Ovary (tissue), 9 donors: ENCODE results near the gene MUC21. TPM values are rescaled to one million over a fixed set of nuclear protein-coding genes. Genes with fewer than 3 reads are reported as not detected.
A peak's percentile ranks its signal among the peaks of the same experiment; 100 is the strongest.

Experiments
- DNase-seq, 5 donors: peaks; one replicate each; pipeline ENCODE4 v3.0.0-alpha.2; 2019 to 2020
- H3K27ac ChIP-seq, 2 donors: fragments of 200-600 bp; one replicate each; pipeline versions ENCODE4 v1.5.1 to v1.8.0; 2019 to 2022
- H3K27me3 ChIP-seq: fragments of 200-600 bp; one replicate; pipeline ENCODE4 v1.8.0; 2022
- H3K36me3 ChIP-seq: fragments of 200-600 bp; sonication (generic); one replicate; pipeline ENCODE4 v1.5.1; 2019
- H3K4me1 ChIP-seq: one replicate; pipeline ENCODE4 v1.8.1; 2013; ENCODE audit warnings: mild to moderate bottlenecking, moderate library complexity; ENCODE audit not compliant: insufficient read depth
- H3K4me3 ChIP-seq: fragments of 200-600 bp; sonication (generic); one replicate; pipeline ENCODE4 v1.5.1; 2017
- H3K9me3 ChIP-seq, 2 donors: fragments of 200-600 bp in 1 of 2; sonication (generic) in 1 of 2; one replicate each; pipeline versions ENCODE4 v1.5.1 to v1.8.1; 2013 to 2019; ENCODE audit warnings: mild to moderate bottlenecking in 1 of 2, moderate library complexity in 1 of 2
- CTCF ChIP-seq, 3 donors: fragments of 450-650 bp in 2 of 3; fragments of 200-600 bp in 1 of 3; IDR thresholded peaks; one replicate each; pipeline versions ENCODE4 v1.5.1 to v1.8.0; 2016 to 2022; ENCODE audit warnings: antibody characterized with exemption in 3 of 3, mild to moderate bottlenecking in 1 of 3
- EP300 ChIP-seq: sonication (generic); formaldehyde crosslinking; IDR thresholded peaks from one replicate; pipeline ENCODE4 v1.6.1; 2017; ENCODE audit warnings: antibody characterized with exemption
- POLR2A ChIP-seq: fragments of 450-650 bp; IDR thresholded peaks from one replicate; pipeline ENCODE4 v1.6.1; 2017; ENCODE audit warnings: antibody characterized with exemption, mild to moderate bottlenecking, moderate library complexity
- WGBS, 3 donors: extraction: QIAGEN DNeasy Blood & Tissue Kit in 1 of 3; methylation state at CpG; one replicate each; pipeline versions ENCODE4 v1.1.5 to v1.1.7; 2013 to 2017; 5-methylcytosine and 5-hydroxymethylcytosine counted together
- intact Hi-C, 4 donors: fragments of 100-400 bp; cut with DNase I; formaldehyde crosslinking; loops; one replicate each; pipeline versions ENCODE4 v1.11.0 to v1.15.1; 2022 to 2023
- polyA plus RNA-seq, 2 donors: library from polyadenylated mRNA; stranded (reverse); fragments of 200-250 nt in 1 of 2; fragments of 350-450 nt in 1 of 2; fragmentation: Illumina TruSeq in 1 of 2; extraction: RNeasy Lipid Tissue Mini Kit (QIAGEN cat#74804) in 1 of 2; gene quantifications; one replicate each; pipeline ENCODE4 v1.2.3, GENCODE V29; 2013 to 2014
- total RNA-seq, 7 donors: library from RNA; depleted of rRNA in 2 of 7; stranded (reverse); fragments of >200 nt in 2 of 7; fragmentation: NEBNext Ultra II Directional in 3 of 7; extraction: Animal tissue kit (Norgen Biotek cat#: 25700) in 3 of 7; gene quantifications; one replicate each; pipeline versions ENCODE4 v1.1.0 to v1.2.4, GENCODE V29; 2016 to 2023
- donor health status: DM: no; HTN: no; CAD: no; lungs with moderate emphysema.
- donor health status: DM: no; HTN: no; CAD: no.
- donor health status: Bipolar disorder and iron deficiency.
- donor health status: DM: yes; HTN: yes; CAD: no.
- donor health status: DM: no; HTN: no; CAD: no.
- donor health status: DM: yes; HTN: yes; CAD: no.

MUC21 gene
- total and polyA plus RNA-seq, 9 donors, result not detected

DNA sequence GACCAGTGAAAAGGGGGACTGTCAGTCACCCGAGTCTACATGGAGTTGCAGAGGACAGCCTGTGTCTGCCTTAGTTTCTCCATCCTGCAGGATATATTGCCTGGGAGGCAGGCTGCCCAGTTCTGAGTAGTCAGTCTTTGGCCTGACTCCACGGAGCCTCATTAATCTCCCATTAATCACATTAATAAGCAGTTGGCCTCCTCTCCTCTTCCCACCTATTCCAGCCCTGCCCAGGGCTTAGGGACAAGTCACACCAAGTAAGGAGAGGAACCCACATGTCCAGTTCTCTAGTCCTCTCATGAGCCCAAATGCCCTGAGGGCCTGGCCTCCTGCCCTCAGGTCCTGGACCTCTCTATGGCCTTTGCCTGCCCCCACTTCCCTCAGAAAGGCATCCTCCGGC lies 44.0 kb upstream of the MUC21 start:
- TF ChIP-seq POLR2A, result no peak
- no peak for TF ChIP-seq CTCF (IDR thresholded peaks at IDR 0.05)
- no peak for TF ChIP-seq EP300
- WGBS, 3 donors, result 31 to 52% (median 37%) methylated on average over 3 of the region's 3 CpGs
- H3K4me3 ChIP-seq, result no peak overlapping the region
- no peaks in the 10 kb centered on the region for H3K9me3 ChIP-seq
- no peaks in the 10 kb centered on the region for H3K36me3 ChIP-seq
- H3K27me3 ChIP-seq, result no peaks in the 10 kb centered on the region
- H3K4me1 ChIP-seq, result peaks cover 3% of the 10 kb centered on the region
- no peak overlapping the region for H3K27ac ChIP-seq
- DNase-seq, result no peak
- intact Hi-C loops, result loop anchor here in 1 of 4 donors (10.0 kb wide), 1 partner anchor 115 kb away; no protein-coding TSS in a partner anchor

DNA sequence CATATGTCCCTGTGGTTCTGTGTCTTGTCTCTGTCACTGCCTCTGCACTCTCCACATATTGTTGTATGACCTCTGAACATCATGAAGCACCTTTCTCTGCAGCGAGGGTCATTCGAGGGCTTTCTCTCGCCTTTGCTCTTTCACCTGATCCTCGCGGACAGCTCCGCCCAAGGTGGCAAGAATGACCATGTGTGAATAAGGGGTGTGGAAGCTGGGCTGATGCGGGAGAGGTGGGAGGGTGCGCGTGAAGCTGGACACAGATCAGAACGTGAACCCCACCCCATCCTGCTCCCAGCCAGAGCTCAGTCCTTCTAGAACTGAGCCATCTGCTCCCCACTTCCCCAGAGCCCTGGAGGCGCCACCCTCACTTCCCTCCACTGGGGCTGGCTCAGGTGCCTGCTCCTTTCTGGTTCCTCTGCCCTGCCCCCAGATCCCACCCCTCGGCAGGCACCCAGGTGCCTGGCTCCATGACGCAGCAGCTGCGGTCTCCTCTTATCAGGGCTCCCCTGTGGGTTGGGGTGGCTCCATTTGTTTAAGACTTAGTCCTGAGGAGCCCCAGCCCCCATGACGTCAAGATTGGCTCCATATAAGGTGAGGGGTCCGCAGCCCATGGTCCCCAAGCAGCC lies 43.0 kb upstream of the MUC21 start, which contains the start of gene MUCL3:
Gene MUCL3 (plus strand): TSS at position 613 of the 626 bp plus-strand sequence. CDS start 27 bp downstream, outside the sequence.
- WGBS, 3 donors, result 75 to 78% (median 76%) methylated on average over 16 of the region's 16 CpGs
- intact Hi-C loops, result no loop called here
- Histone ChIP-seq H3K27me3 (no peaks in the 10 kb centered on the region), H3K36me3 (no peaks in the 10 kb centered on the region), H3K4me3 (no peak within 1 kb of the TSS), H3K4me1 (peaks cover 3% of the 10 kb centered on the region), H3K9me3 (no peaks in the 10 kb centered on the region), H3K27ac (no peak within 1 kb of the TSS)
- no peak for DNase-seq
- TF ChIP-seq POLR2A (no peak), CTCF (IDR thresholded peaks at IDR 0.05) (no peak), EP300 (no peak)

- no peaks in the 10 kb centered on the region for H3K36me3 ChIP-seq
- DNase-seq, result peak; percentile 64 to 84 (median 75)
- H3K9me3 ChIP-seq, result no peaks in the 10 kb centered on the region
- H3K27ac ChIP-seq, result no peak overlapping the region
- H3K27me3 ChIP-seq, result no peaks in the 10 kb centered on the region
- WGBS, 3 donors, result 9 to 16% (median 15%) methylated on average over 15 of the region's 15 CpGs
- intact Hi-C loops, result no loop called here
- H3K4me1 ChIP-seq, result peaks cover 3% of the 10 kb centered on the region
- TF ChIP-seq POLR2A (no peak), CTCF (IDR thresholded peaks at IDR 0.05) (peak in 1 of 3 donors; percentile 19), EP300 (no peak)
- H3K4me3 ChIP-seq, result no peak overlapping the region
These were observed 41.0 kb upstream of the MUC21 start for GRCh38 chr6:30942338-30943060.

GRCh38 chr6:30944051-30944450 lies 39.5 kb upstream of the MUC21 start:
- no peaks in the 10 kb centered on the region for H3K9me3 ChIP-seq
- H3K36me3 ChIP-seq, result no peaks in the 10 kb centered on the region
- TF ChIP-seq POLR2A, result no peak
- TF ChIP-seq CTCF (IDR thresholded peaks at IDR 0.05), result no peak
- no peak for TF ChIP-seq EP300
- H3K4me1 ChIP-seq, result peaks cover 3% of the 10 kb centered on the region
- no peak overlapping the region for H3K27ac ChIP-seq
- intact Hi-C loops, result no loop called here
- no peak for DNase-seq
- H3K27me3 ChIP-seq, result no peaks in the 10 kb centered on the region
- WGBS, 3 donors, result 88 to 96% (median 95%) methylated on average over 4 of the region's 4 CpGs
- H3K4me3 ChIP-seq, result no peak overlapping the region
